ENCODE measurements around the gene ZNF319. TPM values are rescaled to one million over a fixed set of nuclear protein-coding genes. Genes with fewer than 3 reads are reported as not detected.

ZNF319 gene
- total and polyA plus RNA-seq, 8 donors, result 3.5 to 7.0 (median 4.6) TPM

- ATAC-seq (peak in 3 of 4 donors; percentile 55 to 72 (median 61)), FAIRE-seq (no peak), DNase-seq (no peak)
- TF ChIP-seq, protein P1, sequence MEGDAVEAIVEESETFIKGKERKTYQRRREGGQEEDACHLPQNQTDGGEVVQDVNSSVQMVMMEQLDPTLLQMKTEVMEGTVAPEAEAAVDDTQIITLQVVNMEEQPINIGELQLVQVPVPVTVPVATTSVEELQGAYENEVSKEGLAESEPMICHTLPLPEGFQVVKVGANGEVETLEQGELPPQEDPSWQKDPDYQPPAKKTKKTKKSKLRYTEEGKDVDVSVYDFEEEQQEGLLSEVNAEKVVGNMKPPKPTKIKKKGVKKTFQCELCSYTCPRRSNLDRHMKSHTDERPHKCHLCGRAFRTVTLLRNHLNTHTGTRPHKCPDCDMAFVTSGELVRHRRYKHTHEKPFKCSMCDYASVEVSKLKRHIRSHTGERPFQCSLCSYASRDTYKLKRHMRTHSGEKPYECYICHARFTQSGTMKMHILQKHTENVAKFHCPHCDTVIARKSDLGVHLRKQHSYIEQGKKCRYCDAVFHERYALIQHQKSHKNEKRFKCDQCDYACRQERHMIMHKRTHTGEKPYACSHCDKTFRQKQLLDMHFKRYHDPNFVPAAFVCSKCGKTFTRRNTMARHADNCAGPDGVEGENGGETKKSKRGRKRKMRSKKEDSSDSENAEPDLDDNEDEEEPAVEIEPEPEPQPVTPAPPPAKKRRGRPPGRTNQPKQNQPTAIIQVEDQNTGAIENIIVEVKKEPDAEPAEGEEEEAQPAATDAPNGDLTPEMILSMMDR (IDR thresholded peaks at IDR 0.05), result no peak
- Histone ChIP-seq H3K27ac (no peak overlapping the region), H3K9me3 (no peaks in the 10 kb centered on the region), H3K4me3 (no peak overlapping the region), H3K4me1 (no peaks in the 10 kb centered on the region), H3K36me3 (no peaks in the 10 kb centered on the region), H3K27me3 (no peaks in the 10 kb centered on the region)
- 66 to 69% methylated on average over 2 of the region's 2 CpGs for WGBS, 2 donors
- intact Hi-C loops (cut with DNase I), result no loop called here
These were observed 24.1 kb downstream of the ZNF319 start for GRCh38 chr16:57976331-57976796.

- Histone ChIP-seq H3K9me3 (no peaks in the 10 kb centered on the region), H3K4me1 (no peaks in the 10 kb centered on the region), H3K36me3 (no peaks in the 10 kb centered on the region), H3K27ac (no peak overlapping the region), H3K27me3 (no peaks in the 10 kb centered on the region), H3K4me3 (no peak overlapping the region)
- 77 to 91% methylated on average over 4 of the region's 4 CpGs for WGBS, 2 donors
- TF ChIP-seq, protein P1 (IDR thresholded peaks at IDR 0.05), result no peak
- intact Hi-C loops (cut with DNase I), result no loop called here
- no peak for FAIRE-seq
- no peak for DNase-seq
- no peak for ATAC-seq
These were observed 28.2 kb downstream of the ZNF319 start for GRCh38 chr16:57972306-57972705.

DNA sequence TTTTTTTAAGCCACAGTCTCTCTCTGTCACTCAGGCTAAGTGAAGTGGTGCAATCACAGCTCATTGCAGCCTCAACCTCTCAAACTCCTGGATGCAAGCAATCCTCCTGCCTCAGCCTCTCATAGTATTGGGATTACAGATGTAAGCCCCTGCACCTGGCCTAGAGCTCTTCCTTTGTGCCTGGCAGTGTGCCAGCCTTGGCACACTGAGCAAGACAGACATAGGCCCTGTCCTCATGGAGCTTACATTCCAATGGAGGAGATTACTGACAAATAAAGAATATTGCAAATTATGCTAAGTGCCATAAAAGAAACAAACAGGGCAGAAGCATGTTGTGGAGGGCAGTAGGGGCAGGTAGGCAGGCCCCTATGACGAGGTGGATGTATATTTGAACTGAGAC, 28.6 kb downstream of the ZNF319 start:
- WGBS, 2 donors, result 89 to 100% methylated on average over 1 of the region's 1 CpG
- H3K4me1 ChIP-seq, result no peaks in the 10 kb centered on the region
- H3K36me3 ChIP-seq, result no peaks in the 10 kb centered on the region
- no peaks in the 10 kb centered on the region for H3K9me3 ChIP-seq
- no peaks in the 10 kb centered on the region for H3K27me3 ChIP-seq
- TF ChIP-seq, protein P1 (IDR thresholded peaks at IDR 0.05), result no peak
- no peak for DNase-seq
- no peak for FAIRE-seq
- H3K27ac ChIP-seq, result no peak overlapping the region
- no peak overlapping the region for H3K4me3 ChIP-seq
- intact Hi-C loops (cut with DNase I), result no loop called here
- ATAC-seq, result no peak

GRCh38 chr16:57970970-57971369, 29.5 kb downstream of the ZNF319 start, which contains the start of gene CNGB1:
TSS of gene CNGB1 (minus strand) at chr16:57971128. CDS start at chr16:57967286, 3,842 bp downstream.
- H3K4me1 ChIP-seq, result no peaks in the 10 kb centered on the region
- ATAC-seq, result no peak
- H3K9me3 ChIP-seq, result no peaks in the 10 kb centered on the region
- no peaks in the 10 kb centered on the region for H3K27me3 ChIP-seq
- intact Hi-C loops (cut with DNase I), result no loop called here
- no peak within 1 kb of the TSS for H3K27ac ChIP-seq
- TF ChIP-seq, protein P1 (IDR thresholded peaks at IDR 0.05), result no peak
- no peak for DNase-seq
- H3K36me3 ChIP-seq, result no peaks in the 10 kb centered on the region
- 66 to 68% methylated on average over 6 of the region's 6 CpGs for WGBS, 2 donors
- FAIRE-seq, result no peak
- no peak within 1 kb of the TSS for H3K4me3 ChIP-seq

DNA sequence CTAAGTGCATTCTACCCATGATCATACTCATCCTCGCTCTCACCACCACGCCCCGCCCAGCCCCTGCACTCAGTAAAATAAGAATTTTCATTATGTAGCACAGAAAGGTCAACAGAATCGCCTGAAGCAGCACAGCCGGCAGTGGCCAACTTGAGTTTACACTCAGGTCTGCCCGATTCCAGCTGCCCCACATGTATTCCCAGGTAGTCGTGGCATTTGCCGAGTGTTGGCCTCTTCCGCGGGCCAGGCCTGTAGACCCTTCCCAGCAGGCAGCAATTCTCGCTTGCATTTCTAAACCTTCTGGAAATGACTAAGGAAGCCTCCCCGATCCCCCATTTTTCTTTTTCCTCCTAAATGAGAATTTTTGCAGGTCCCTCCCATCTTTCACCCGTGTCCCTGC, 30.2 kb downstream of the ZNF319 start:
- WGBS, 2 donors, result 79 to 80% methylated on average over 13 of the region's 13 CpGs
- Histone ChIP-seq H3K4me1 (no peaks in the 10 kb centered on the region), H3K27ac (no peak overlapping the region), H3K27me3 (no peaks in the 10 kb centered on the region), H3K9me3 (no peaks in the 10 kb centered on the region), H3K4me3 (no peak overlapping the region), H3K36me3 (no peaks in the 10 kb centered on the region)
- TF ChIP-seq, protein P1 (IDR thresholded peaks at IDR 0.05), result no peak
- ATAC-seq (no peak), FAIRE-seq (no peak), DNase-seq (no peak)
- intact Hi-C loops (cut with DNase I), result no loop called here
